Tibial nerve (tissue), 4 donors: ENCODE results near the gene FAM193A.

Experiments used
- EP300 ChIP-seq, 2 donors: sonication (generic); formaldehyde crosslinking; IDR thresholded peaks; one replicate each; pipeline ENCODE4 v1.6.1; 2017; ENCODE audit warnings: antibody characterized with exemption in 2 of 2, mild to moderate bottlenecking in 1 of 2
- POLR2A ChIP-seq, 2 donors: fragments of 450-650 bp; IDR thresholded peaks; one replicate each; pipeline ENCODE4 v1.6.1; 2017; ENCODE audit warnings: antibody characterized with exemption in 2 of 2, mild to moderate bottlenecking in 2 of 2, moderate library complexity in 2 of 2
- TF ChIP-seq, protein P1 (sequence below), 5 experiments: fragments of 200-600 bp in 3 of 5; fragments of 450-650 bp in 2 of 5; sonication (generic) in 3 of 5; IDR thresholded peaks; one replicate each; pipeline ENCODE4 v1.5.1; 2016 to 2019; ENCODE audit warnings: antibody characterized with exemption in 5 of 5, mild to moderate bottlenecking in 3 of 5, moderate library complexity in 2 of 5

DNA sequence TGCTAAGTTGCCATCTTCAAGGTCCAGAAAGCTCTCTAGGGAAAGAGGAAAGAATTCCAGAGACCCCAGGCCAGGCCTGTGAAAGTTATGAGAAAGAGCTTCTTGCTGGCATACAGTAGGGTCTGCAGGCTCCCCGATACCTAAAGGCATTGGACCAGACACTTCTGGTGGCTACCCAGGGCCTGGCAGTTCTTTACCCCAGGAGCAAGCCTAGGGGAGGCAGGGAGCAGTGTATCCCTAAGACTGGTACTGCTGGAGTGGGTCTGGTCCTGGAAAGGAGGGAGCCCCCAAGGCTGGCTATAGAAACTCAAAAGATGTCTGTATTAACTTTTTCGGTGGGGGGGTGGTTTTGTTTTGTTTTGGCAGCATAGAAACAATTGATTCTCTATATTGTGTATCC, 19.8 kb upstream of the FAM193A start:
- TF ChIP-seq, protein P1, sequence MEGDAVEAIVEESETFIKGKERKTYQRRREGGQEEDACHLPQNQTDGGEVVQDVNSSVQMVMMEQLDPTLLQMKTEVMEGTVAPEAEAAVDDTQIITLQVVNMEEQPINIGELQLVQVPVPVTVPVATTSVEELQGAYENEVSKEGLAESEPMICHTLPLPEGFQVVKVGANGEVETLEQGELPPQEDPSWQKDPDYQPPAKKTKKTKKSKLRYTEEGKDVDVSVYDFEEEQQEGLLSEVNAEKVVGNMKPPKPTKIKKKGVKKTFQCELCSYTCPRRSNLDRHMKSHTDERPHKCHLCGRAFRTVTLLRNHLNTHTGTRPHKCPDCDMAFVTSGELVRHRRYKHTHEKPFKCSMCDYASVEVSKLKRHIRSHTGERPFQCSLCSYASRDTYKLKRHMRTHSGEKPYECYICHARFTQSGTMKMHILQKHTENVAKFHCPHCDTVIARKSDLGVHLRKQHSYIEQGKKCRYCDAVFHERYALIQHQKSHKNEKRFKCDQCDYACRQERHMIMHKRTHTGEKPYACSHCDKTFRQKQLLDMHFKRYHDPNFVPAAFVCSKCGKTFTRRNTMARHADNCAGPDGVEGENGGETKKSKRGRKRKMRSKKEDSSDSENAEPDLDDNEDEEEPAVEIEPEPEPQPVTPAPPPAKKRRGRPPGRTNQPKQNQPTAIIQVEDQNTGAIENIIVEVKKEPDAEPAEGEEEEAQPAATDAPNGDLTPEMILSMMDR (IDR thresholded peaks at IDR 0.05): no peak
- TF ChIP-seq POLR2A (IDR thresholded peaks at IDR 0.05) (no peak), EP300 (IDR thresholded peaks at IDR 0.05) (no peak)
